Measurements from ENCODE around the gene SPA17.

- TF ChIP-seq CTCF (IDR thresholded peaks at IDR 0.05 in 4 of 5, conservative IDR thresholded peaks at IDR 0.05 in 1 of 5) = no peak
- no peak for TF ChIP-seq POLR2A (IDR thresholded peaks at IDR 0.05)
These were observed 33.0 kb upstream of the SPA17 start for GRCh38 chr11:124640666-124641065.

All from gastrocnemius medialis (tissue), 4 donors.